ENCODE data around the gene LIME1. TPM values are rescaled to one million over a fixed set of nuclear protein-coding genes. Genes with fewer than 3 reads are reported as not detected.

The LIME1 gene
- total and polyA plus RNA-seq, 9 of the 15 experiments (the other 6 are each of a cell fraction or from before 2014, with no cell fraction given), result 0.11 to 17.1 (median 2.8) TPM; not detected in 2

- TF ChIP-seq PPARD (CRISPR knock-in tag; IDR thresholded peaks at IDR 0.05) (no peak), ZNF76 (CRISPR knock-in tag; IDR thresholded peaks at IDR 0.05; ENCODE audit: borderline replicate concordance) (no peak), RBFOX2 (IDR thresholded peaks at IDR 0.05; ENCODE audit: low read depth, low read length) (peak; percentile 42), ZNF586 (CRISPR knock-in tag; conservative IDR thresholded peaks at IDR 0.05) (no peak), RBM34 (IDR thresholded peaks at IDR 0.05; ENCODE audit: borderline replicate concordance, insufficient read depth, low read length) (no peak), ERF (CRISPR knock-in tag; IDR thresholded peaks at IDR 0.05) (no peak), ARID1B (IDR thresholded peaks at IDR 0.05) (no peak), ZBTB11 (CRISPR knock-in tag; IDR thresholded peaks at IDR 0.05) (no peak), MITF (IDR thresholded peaks at IDR 0.05) (no peak), TRIM24 (IDR thresholded peaks at IDR 0.05) (no peak), SFPQ (IDR thresholded peaks at IDR 0.05; ENCODE audit: low read depth, low read length) (peak; percentile 43; the same call in 1 of the 2 replicates), ZNF282 (CRISPR knock-in tag; IDR thresholded peaks at IDR 0.05) (no peak), ZNF449 (CRISPR knock-in tag; IDR thresholded peaks at IDR 0.05) (no peak), ELK1 (CRISPR knock-in tag; IDR thresholded peaks at IDR 0.05) (no peak), RFX5 (IDR thresholded peaks at IDR 0.05; ENCODE audit: low read depth, low read length) (no peak), ZNF444 (CRISPR knock-in tag; IDR thresholded peaks at IDR 0.05) (no peak), WHSC1 (IDR thresholded peaks at IDR 0.05; ENCODE audit: low read length) (no peak), MECOM (CRISPR knock-in tag; IDR thresholded peaks at IDR 0.05) (no peak)
These were observed 39.7 kb upstream of the LIME1 start, which contains the start of gene TNFRSF6B (continued) for GRCh38 chr20:63696628-63697356.
